ENCODE measurements around the gene RPS6KA1. TPM values are rescaled to one million over a fixed set of nuclear protein-coding genes. Genes with fewer than 3 reads are reported as not detected.
"Not testable (repeated sequence)": the region's sequence is repeated elsewhere in the genome, so short reads cannot be mapped to it uniquely, and the experiment has no call there.

RPS6KA1 gene
- polyA plus RNA-seq, 3 donors: 116 to 189 (median 188) TPM

DNA sequence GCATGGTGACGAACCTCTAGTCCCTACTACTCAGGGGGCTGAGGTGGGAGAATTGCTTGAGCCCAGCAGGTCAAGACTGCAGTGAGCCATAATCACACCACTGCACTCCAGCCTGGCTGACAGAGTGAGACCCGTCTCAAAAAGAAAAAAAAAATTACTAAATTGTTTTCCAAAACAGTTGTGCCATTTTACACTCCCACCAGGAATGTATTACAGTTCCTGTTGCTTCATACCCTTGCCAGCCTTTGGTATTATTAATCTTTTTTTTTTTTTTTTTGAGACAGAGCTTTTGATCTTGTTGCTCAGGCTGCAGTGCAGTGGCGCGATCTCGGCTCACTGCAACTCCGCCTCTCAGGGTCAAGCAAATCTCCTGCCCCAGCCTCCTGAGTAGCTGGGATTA lies 55.9 kb downstream of the RPS6KA1 start:
- 0% methylated on average over 1 of the region's 6 CpGs for WGBS (ENCODE audit: insufficient coverage)
- intact Hi-C loops (cut with micrococcal nuclease): no loop called here

DNA sequence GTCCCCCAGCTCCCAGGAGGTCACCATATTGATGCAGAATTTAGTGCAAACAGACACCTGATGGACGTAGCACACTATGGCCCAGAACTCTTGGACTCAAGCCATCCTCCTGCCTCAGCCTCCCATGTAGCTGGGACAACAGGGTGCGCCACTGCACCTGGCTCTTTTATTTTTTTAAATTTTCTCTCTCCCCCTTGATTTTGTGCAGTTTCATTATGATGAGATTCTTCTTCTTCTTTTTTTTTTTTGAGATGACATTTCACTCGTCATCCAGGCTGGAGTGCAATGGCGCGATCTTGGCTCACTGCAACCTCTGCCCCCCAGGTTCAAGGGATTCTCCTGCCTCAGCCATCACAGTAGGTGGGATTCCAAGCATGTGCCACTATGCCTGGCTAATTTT lies 63.8 kb downstream of the RPS6KA1 start:
- peaks cover 13% of the 10 kb centered on the region for H3K4me1 Mint-ChIP-seq
- no peak for TF ChIP-seq CTCF (IDR thresholded peaks at IDR 0.05)
- no peaks in the 10 kb centered on the region for H3K36me3 Mint-ChIP-seq
- Histone ChIP-seq H3K9me3 (replicated peaks in 1 of 2; ENCODE audit: control insufficient read depth in 1 of 2, insufficient read depth in 1 of 2, low read length in 2 of 2) (peaks cover 4% of the 10 kb centered on the region in 2 donors), H3K79me2 (ENCODE audit: insufficient read depth, low read length) (no peaks in the 10 kb centered on the region), H3K4me1 (ENCODE audit: control insufficient read depth in 1 of 2, insufficient read depth in 2 of 2, low read length in 2 of 2) (peaks cover 3 to 4% of the 10 kb centered on the region in 2 donors), H3K4me3 (replicated peaks in 1 of 3; ENCODE audit: low read depth in 2 of 3, low read length in 3 of 3) (no peak overlapping the region), H4K20me1 (ENCODE audit: insufficient read depth, low read length) (no peaks in the 10 kb centered on the region), H2AFZ (ENCODE audit: insufficient read depth, low read depth, low read length, poor library complexity, severe bottlenecking) (no peak overlapping the region), H3K27ac (ENCODE audit: low read depth in 1 of 2, low read length in 2 of 2) (no peak overlapping the region), H3K36me3 (replicated peaks in 1 of 2; ENCODE audit: control insufficient read depth in 1 of 2, insufficient read depth in 2 of 2, low read length in 2 of 2) (no peaks in the 10 kb centered on the region), H3K4me2 (replicated peaks; ENCODE audit: extremely low read depth, low read length, poor library complexity, severe bottlenecking) (no peak overlapping the region), H3K9ac (ENCODE audit: insufficient read depth, low read length, poor library complexity, severe bottlenecking) (no peak overlapping the region), H3K27me3 (ENCODE audit: control insufficient read depth in 2 of 2, insufficient read depth in 2 of 2, low read length in 2 of 2) (no peaks in the 10 kb centered on the region)
- peak overlapping the region in 1 of 7 donors; percentile 68 for H3K27ac Mint-ChIP-seq
- 57% methylated on average over 1 of the region's 5 CpGs for WGBS (ENCODE audit: insufficient coverage)
- intact Hi-C loops (cut with micrococcal nuclease): no loop called here
- H3K9me3 Mint-ChIP-seq: peaks cover 0 to 9% (median 4%) of the 10 kb centered on the region in 7 donors
- no peak overlapping the region for H3K4me3 Mint-ChIP-seq
- H3K27me3 Mint-ChIP-seq (ENCODE audit: low read depth in 3 of 3): peaks cover 0 to 1% (median 0%) of the 10 kb centered on the region in 3 donors
- DNase-seq: no peak

More for the DNA sequence above, 55.9 kb downstream of the RPS6KA1 start:
- no peak overlapping the region for H3K9ac ChIP-seq (ENCODE audit: insufficient read depth, low read length, poor library complexity, severe bottlenecking)
- H3K36me3 ChIP-seq (replicated peaks in 1 of 2; ENCODE audit: control insufficient read depth in 1 of 2, insufficient read depth in 2 of 2, low read length in 2 of 2): no peaks in the 10 kb centered on the region
- no peaks in the 10 kb centered on the region for H4K20me1 ChIP-seq (ENCODE audit: insufficient read depth, low read length)
- Mint-ChIP-seq H3K4me3 (no peak overlapping the region), H3K36me3 (peaks cover 0 to 2% of the 10 kb centered on the region in 2 donors), H3K27me3 (ENCODE audit: low read depth in 3 of 3) (peaks cover 0 to 2% (median 0%) of the 10 kb centered on the region in 3 donors), H3K9me3 (peaks cover 0 to 11% (median 5%) of the 10 kb centered on the region in 7 donors), H3K27ac (peak overlapping the region in 1 of 7 donors; percentile 30), H3K4me1 (peaks cover 40% of the 10 kb centered on the region)
- no peak overlapping the region for H2AFZ ChIP-seq (ENCODE audit: insufficient read depth, low read depth, low read length, poor library complexity, severe bottlenecking)
- no peak for DNase-seq
- no peak overlapping the region for H3K27ac ChIP-seq (ENCODE audit: low read depth in 1 of 2, low read length in 2 of 2)
- H3K4me3 ChIP-seq (replicated peaks in 1 of 3; ENCODE audit: low read depth in 2 of 3, low read length in 3 of 3): no peak overlapping the region
- no peaks in the 10 kb centered on the region for H3K79me2 ChIP-seq (ENCODE audit: insufficient read depth, low read length)
- H3K4me2 ChIP-seq (replicated peaks; ENCODE audit: extremely low read depth, low read length, poor library complexity, severe bottlenecking): no peak overlapping the region
- H3K9me3 ChIP-seq (replicated peaks in 1 of 2; ENCODE audit: control insufficient read depth in 1 of 2, insufficient read depth in 1 of 2, low read length in 2 of 2): peaks cover 4 to 6% of the 10 kb centered on the region in 2 donors
- H3K27me3 ChIP-seq (ENCODE audit: control insufficient read depth in 2 of 2, insufficient read depth in 2 of 2, low read length in 2 of 2): no peaks in the 10 kb centered on the region
- TF ChIP-seq CTCF (IDR thresholded peaks at IDR 0.05): no peak
- peaks cover 40 to 41% of the 10 kb centered on the region in 2 donors for H3K4me1 ChIP-seq (ENCODE audit: control insufficient read depth in 1 of 2, insufficient read depth in 2 of 2, low read length in 2 of 2)

GRCh38 chr1:26594593-26594992 lies 65.0 kb downstream of the RPS6KA1 start:
- DNase-seq; H3K27me3 ChIP-seq (ENCODE audit: control insufficient read depth in 2 of 2, insufficient read depth in 2 of 2, low read length in 2 of 2); H3K4me3 ChIP-seq (replicated peaks in 1 of 3; ENCODE audit: low read depth in 2 of 3, low read length in 3 of 3); H3K27me3 Mint-ChIP-seq (ENCODE audit: low read depth in 3 of 3); H3K27ac ChIP-seq (ENCODE audit: low read depth in 1 of 2, low read length in 2 of 2); H3K36me3 ChIP-seq (replicated peaks in 1 of 2; ENCODE audit: control insufficient read depth in 1 of 2, insufficient read depth in 2 of 2, low read length in 2 of 2); H3K36me3 Mint-ChIP-seq; H3K4me2 ChIP-seq (replicated peaks; ENCODE audit: extremely low read depth, low read length, poor library complexity, severe bottlenecking); H3K79me2 ChIP-seq (ENCODE audit: insufficient read depth, low read length); H3K9ac ChIP-seq (ENCODE audit: insufficient read depth, low read length, poor library complexity, severe bottlenecking); H3K9me3 Mint-ChIP-seq; H2AFZ ChIP-seq (ENCODE audit: insufficient read depth, low read depth, low read length, poor library complexity, severe bottlenecking); H3K4me3 Mint-ChIP-seq; H3K9me3 ChIP-seq (replicated peaks in 1 of 2; ENCODE audit: control insufficient read depth in 1 of 2, insufficient read depth in 1 of 2, low read length in 2 of 2); intact Hi-C loops (cut with micrococcal nuclease); H4K20me1 ChIP-seq (ENCODE audit: insufficient read depth, low read length): not testable (repeated sequence)
- no CpG with 5 or more reads among the region's 6 CpGs for WGBS (ENCODE audit: insufficient coverage)
- H3K4me1 ChIP-seq (ENCODE audit: control insufficient read depth in 1 of 2, insufficient read depth in 2 of 2, low read length in 2 of 2): peaks cover 13 to 15% of the 10 kb centered on the region in 2 donors
- Mint-ChIP-seq H3K4me1 (peaks cover 24% of the 10 kb centered on the region), H3K27ac (peak overlapping the region in 1 of 7 donors; percentile 40)

Data from CD14-positive monocyte (primary cell).